GM18868 (cell line): Measurements from ENCODE around the gene SLC7A6OS.
A peak's percentile ranks its signal among the peaks of the same experiment; 100 is the strongest.

ENCODE experiments used
- ATAC-seq: cut with Tn5 transposase; IDR thresholded peaks from one replicate; pipeline ENCODE4 v1.9.1; 2021; ENCODE audit warnings: mild to moderate bottlenecking, moderate library complexity; ENCODE audit not compliant: unreplicated experiment

Gene SLC7A6OS

GRCh38 chr16:68310774-68311511 lies at the start of gene SLC7A6OS, which contains the start of gene PRMT7:
Gene SLC7A6OS (minus strand): TSS chr16:68310946. CDS start chr16:68310926, 20 bp downstream.
Gene PRMT7 (plus strand): TSS chr16:68311019. CDS start chr16:68315980, 4,961 bp downstream.
- ATAC-seq, result peak; percentile 93

GRCh38 chr16:68359398-68360191 lies 48.8 kb upstream of the SLC7A6OS start:
- no peak for ATAC-seq

GRCh38 chr16:68358951-68359350 lies 48.2 kb upstream of the SLC7A6OS start:
- no peak for ATAC-seq

- no peak for ATAC-seq
These were observed 47.2 kb upstream of the SLC7A6OS start for GRCh38 chr16:68357923-68358322.

GRCh38 chr16:68357521-68357922 lies 46.8 kb upstream of the SLC7A6OS start:
- ATAC-seq, result no peak

GRCh38 chr16:68356919-68357286 lies 46.2 kb upstream of the SLC7A6OS start:
- ATAC-seq, result no peak

GRCh38 chr16:68356249-68356918 lies 45.6 kb upstream of the SLC7A6OS start:
- ATAC-seq, result peak; percentile 87

- no peak for ATAC-seq
These were observed 44.9 kb upstream of the SLC7A6OS start for GRCh38 chr16:68355447-68356248.

GRCh38 chr16:68354816-68355215 lies 44.1 kb upstream of the SLC7A6OS start:
- no peak for ATAC-seq

- ATAC-seq, result no peak
These were observed 42.6 kb upstream of the SLC7A6OS start for GRCh38 chr16:68353366-68353765.

- ATAC-seq, result no peak
These were observed 41.3 kb upstream of the SLC7A6OS start for GRCh38 chr16:68351991-68352431.

GRCh38 chr16:68351463-68351862 lies 40.7 kb upstream of the SLC7A6OS start:
- no peak for ATAC-seq

GRCh38 chr16:68350813-68351350 lies 40.1 kb upstream of the SLC7A6OS start:
- no peak for ATAC-seq

- no peak for ATAC-seq
These were observed 39.2 kb upstream of the SLC7A6OS start for GRCh38 chr16:68349838-68350410.

- no peak for ATAC-seq
These were observed 38.1 kb upstream of the SLC7A6OS start for GRCh38 chr16:68348639-68349445.

GRCh38 chr16:68347605-68348004 lies 36.9 kb upstream of the SLC7A6OS start:
- no peak for ATAC-seq

GRCh38 chr16:68346892-68347480 lies 36.2 kb upstream of the SLC7A6OS start:
- no peak for ATAC-seq

GRCh38 chr16:68345958-68346635 lies 35.4 kb upstream of the SLC7A6OS start:
- no peak for ATAC-seq
